ENCODE results near the gene ANKRD18A.

Gene ANKRD18A

GRCh38 chr9:38651400-38652042 lies 31.1 kb upstream of the ANKRD18A start:
- Histone ChIP-seq H3K27me3 (ENCODE audit: control insufficient read depth, low read length) (no peaks in the 10 kb centered on the region), H3K36me3 (ENCODE audit: control insufficient read depth, low read length) (no peaks in the 10 kb centered on the region), H3K9me2 (replicated peaks; ENCODE audit: control insufficient read depth, low read length) (no peaks in the 10 kb centered on the region), H4K20me1 (ENCODE audit: control insufficient read depth, insufficient read depth, low read depth, low read length) (no peaks in the 10 kb centered on the region), H3K27ac (ENCODE audit: low read depth, low read length) (no peak overlapping the region), H3K4me1 (ENCODE audit: control insufficient read depth, low read length) (no peaks in the 10 kb centered on the region), H3K9me3 (ENCODE audit: control insufficient read depth, insufficient read depth, low read length) (no peaks in the 10 kb centered on the region), H3F3A (ENCODE audit: control insufficient read depth, insufficient read depth) (no peaks in the 10 kb centered on the region), H3K79me2 (ENCODE audit: control insufficient read depth, low read length) (no peaks in the 10 kb centered on the region), H3K4me2 (ENCODE audit: low read length) (no peak overlapping the region), H3K4me3 (ENCODE audit: low read length) (no peak overlapping the region)
- TF ChIP-seq CTCF (IDR thresholded peaks at IDR 0.05; ENCODE audit: low read depth, low read length, poor library complexity, severe bottlenecking), result no peak
- TF ChIP-seq EZH2phosphoT487 (IDR thresholded peaks at IDR 0.05; ENCODE audit: borderline replicate concordance, low read length), result no peak

- no peaks in the 10 kb centered on the region for H3F3A ChIP-seq (ENCODE audit: control insufficient read depth, insufficient read depth)
- TF ChIP-seq CTCF (IDR thresholded peaks at IDR 0.05; ENCODE audit: low read depth, low read length, poor library complexity, severe bottlenecking), result no peak
- no peak for TF ChIP-seq EZH2phosphoT487 (IDR thresholded peaks at IDR 0.05; ENCODE audit: borderline replicate concordance, low read length)
- H3K27ac ChIP-seq (ENCODE audit: low read depth, low read length), result no peak overlapping the region
Observed at GRCh38 chr9:38650564-38650963, 30.2 kb upstream of the ANKRD18A start.

DNA sequence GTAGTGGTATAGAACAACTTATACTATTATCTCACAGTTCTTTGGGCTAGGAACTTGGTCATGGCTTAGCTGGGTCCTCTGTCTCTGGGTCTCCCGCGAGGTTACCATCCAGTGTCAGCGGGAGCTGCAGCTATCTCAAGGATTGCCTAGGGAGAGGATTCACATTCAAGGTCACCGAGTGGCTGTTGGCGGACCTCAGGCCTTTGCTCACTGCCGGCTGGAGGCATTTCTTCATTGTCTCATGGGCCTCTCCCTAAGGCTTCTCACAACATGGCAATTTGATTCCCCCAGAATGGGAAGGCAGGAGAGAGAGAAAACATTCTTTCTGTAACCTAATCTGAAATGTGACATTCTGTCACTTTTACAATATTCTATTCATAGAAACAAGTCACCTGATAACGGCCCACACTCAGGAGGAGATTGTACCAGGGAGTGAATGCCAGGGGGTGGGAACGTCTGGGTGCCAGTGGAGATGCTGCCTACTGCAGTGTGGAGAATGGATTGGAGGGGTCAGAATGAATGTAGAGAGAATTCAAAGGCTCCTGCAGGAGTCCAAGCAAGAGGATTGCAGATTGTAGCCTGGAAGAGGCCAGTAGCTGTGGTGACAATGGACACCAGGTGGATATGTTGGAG lies 29.5 kb upstream of the ANKRD18A start:
- H3K27me3 ChIP-seq (ENCODE audit: control insufficient read depth, low read length), result no peaks in the 10 kb centered on the region
- no peaks in the 10 kb centered on the region for H3K36me3 ChIP-seq (ENCODE audit: control insufficient read depth, low read length)
- no peaks in the 10 kb centered on the region for H3K79me2 ChIP-seq (ENCODE audit: control insufficient read depth, low read length)
- H4K20me1 ChIP-seq (ENCODE audit: control insufficient read depth, insufficient read depth, low read depth, low read length), result no peaks in the 10 kb centered on the region
- H3K9me2 ChIP-seq (replicated peaks; ENCODE audit: control insufficient read depth, low read length), result no peaks in the 10 kb centered on the region
- H3K4me1 ChIP-seq (ENCODE audit: control insufficient read depth, low read length), result no peaks in the 10 kb centered on the region
- H3K9me3 ChIP-seq (ENCODE audit: control insufficient read depth, insufficient read depth, low read length), result no peaks in the 10 kb centered on the region
- H3F3A ChIP-seq (ENCODE audit: control insufficient read depth, insufficient read depth), result no peaks in the 10 kb centered on the region
- H3K27ac ChIP-seq (ENCODE audit: low read depth, low read length), result no peak overlapping the region
- TF ChIP-seq CTCF (IDR thresholded peaks at IDR 0.05; ENCODE audit: low read depth, low read length, poor library complexity, severe bottlenecking) (no peak), EZH2phosphoT487 (IDR thresholded peaks at IDR 0.05; ENCODE audit: borderline replicate concordance, low read length) (no peak)
- H3K4me3 ChIP-seq (ENCODE audit: low read length), result no peak overlapping the region
- H3K4me2 ChIP-seq (ENCODE audit: low read length), result no peak overlapping the region

More at GRCh38 chr9:38650564-38650963, 30.2 kb upstream of the ANKRD18A start:
- no peak overlapping the region for H3K4me3 ChIP-seq (ENCODE audit: low read length)
- H3K4me1 ChIP-seq (ENCODE audit: control insufficient read depth, low read length), result no peaks in the 10 kb centered on the region
- H3K4me2 ChIP-seq (ENCODE audit: low read length), result no peak overlapping the region
- no peaks in the 10 kb centered on the region for H4K20me1 ChIP-seq (ENCODE audit: control insufficient read depth, insufficient read depth, low read depth, low read length)
- H3K9me3 ChIP-seq (ENCODE audit: control insufficient read depth, insufficient read depth, low read length), result no peaks in the 10 kb centered on the region
- no peaks in the 10 kb centered on the region for H3K79me2 ChIP-seq (ENCODE audit: control insufficient read depth, low read length)
- H3K36me3 ChIP-seq (ENCODE audit: control insufficient read depth, low read length), result no peaks in the 10 kb centered on the region
- H3K9me2 ChIP-seq (replicated peaks; ENCODE audit: control insufficient read depth, low read length), result no peaks in the 10 kb centered on the region
- no peaks in the 10 kb centered on the region for H3K27me3 ChIP-seq (ENCODE audit: control insufficient read depth, low read length)
